A375 (cell line): ENCODE data around the gene FBXL5. TPM values are rescaled to one million over a fixed set of nuclear protein-coding genes. Genes with fewer than 3 reads are reported as not detected.

Source experiments
- total RNA-seq: library from RNA; depleted of rRNA; stranded (reverse); fragments of >200 nt; shearing (Covaris generic); gene quantifications from 2 replicates; pipeline ENCODE4 v1.2.3, GENCODE V29; 2014; rRNA removed

Gene FBXL5
- 53.2 and 54.0 TPM in 2 replicates for total RNA-seq

GRCh38 chr4:15655223-15656037, at the start of gene FBXL5:
Gene FBXL5 (minus strand): TSS chr4:15655357. CDS start chr4:15655287, 70 bp downstream.

GRCh38 chr4:15702941-15703403, 47.8 kb upstream of the FBXL5 start, which contains the start of gene BST1:
Gene BST1 (plus strand): TSS chr4:15703065. CDS start chr4:15703145, 80 bp downstream.

GRCh38 chr4:15681372-15682241, 26.4 kb upstream of the FBXL5 start, which contains the start of gene FAM200B:
Gene FAM200B (plus strand): TSS chr4:15681827. CDS start chr4:15686978, 5,151 bp downstream.

Other genes with a start within 250 kb of the FBXL5 start
- not detected in 2 replicates for gene C1QTNF7, start 227.3 kb downstream of the FBXL5 start, total RNA-seq
- 18.5 and 24.2 TPM in 2 replicates for gene CC2D2A, start 185.5 kb downstream of the FBXL5 start, total RNA-seq
- 44.0 and 46.6 TPM in 2 replicates for gene FAM200B, start 26.5 kb upstream of the FBXL5 start, total RNA-seq
- 13.1 and 14.3 TPM in 2 replicates for gene BST1, start 47.7 kb upstream of the FBXL5 start, total RNA-seq
- gene CD38, start 123.0 kb upstream of the FBXL5 start, total RNA-seq = 0.08 TPM in 1 of 2 replicates, not detected in the other